HepG2 (cell line): ENCODE measurements around the gene RIOK3. TPM values are rescaled to one million over a fixed set of nuclear protein-coding genes. Genes with fewer than 3 reads are reported as not detected.

Experiments
- BCL3 ChIP-seq: sonication (generic); formaldehyde crosslinking; IDR thresholded peaks from 2 replicates; pipeline ENCODE4 v1.5.1; 2020; ENCODE audit warnings: mild to moderate bottlenecking, missing genetic modification reagents, moderate library complexity
- DDIT3 ChIP-seq: sonication (generic); formaldehyde crosslinking; IDR thresholded peaks from 2 replicates; pipeline ENCODE4 v1.4.0; 2020; ENCODE audit warnings: mild to moderate bottlenecking, missing genetic modification reagents
- ELF3 ChIP-seq: IDR thresholded peaks from 2 replicates; pipeline ENCODE4 v1.6.1; 2016; ENCODE audit warnings: missing genetic modification reagents, missing compliant biosample characterization
- GTF2F1 ChIP-seq: fragments of 150-350 bp; IDR thresholded peaks from 2 replicates; pipeline ENCODE4 v1.6.1; 2014; ENCODE audit warnings: low read length
- HNRNPLL ChIP-seq: fragments of 200-400 bp; formaldehyde crosslinking; IDR thresholded peaks from 2 replicates; pipeline ENCODE4 v1.6.1; 2017; ENCODE audit warnings: mild to moderate bottlenecking, low read depth, low read length; ENCODE audit not compliant: poor library complexity, severe bottlenecking
- MLX ChIP-seq: IDR thresholded peaks from 2 replicates; pipeline ENCODE4 v1.6.1; 2016
- MXD4 ChIP-seq: IDR thresholded peaks from 2 replicates; pipeline ENCODE4 v1.6.1; 2016; ENCODE audit warnings: mild to moderate bottlenecking, missing biosample characterization, missing genetic modification reagents
- RCOR2 ChIP-seq: IDR thresholded peaks from 2 replicates; pipeline ENCODE4 v1.6.1; 2016; ENCODE audit warnings: missing biosample characterization, missing genetic modification reagents
- RNF2 ChIP-seq: fragments of 450-650 bp; conservative IDR thresholded peaks from 2 replicates; pipeline ENCODE4 v1.6.1; 2016; ENCODE audit warnings: low read depth
- SRY ChIP-seq: sonication (generic); formaldehyde crosslinking; IDR thresholded peaks from 2 replicates; pipeline ENCODE4 v1.8.0; 2022; ENCODE audit warnings: mild to moderate bottlenecking, missing genetic modification reagents
- TFDP1 ChIP-seq: IDR thresholded peaks from 2 replicates; pipeline ENCODE4 v1.6.1; 2016; ENCODE audit warnings: missing compliant biosample characterization, missing genetic modification reagents, borderline replicate concordance
- ZBTB46 ChIP-seq: sonication (generic); formaldehyde crosslinking; IDR thresholded peaks from 2 replicates; pipeline ENCODE4 v1.4.0; 2020; ENCODE audit warnings: mild to moderate bottlenecking, missing genetic modification reagents, borderline replicate concordance
- ZGPAT ChIP-seq: IDR thresholded peaks from 2 replicates; pipeline ENCODE4 v1.6.1; 2016; ENCODE audit warnings: mild to moderate bottlenecking
- ZMYM3 ChIP-seq: sonication (generic); formaldehyde crosslinking; IDR thresholded peaks from 2 replicates; pipeline ENCODE4 v1.5.1; 2020; ENCODE audit warnings: mild to moderate bottlenecking, missing genetic modification reagents
- ZNF10 ChIP-seq: sonication (generic); formaldehyde crosslinking; IDR thresholded peaks from 2 replicates; pipeline ENCODE4 v1.4.0; 2020; ENCODE audit warnings: mild to moderate bottlenecking, low read depth, missing genetic modification reagents, borderline replicate concordance
- ZNF17 ChIP-seq: sonication (generic); formaldehyde crosslinking; IDR thresholded peaks from 2 replicates; pipeline ENCODE4 v1.5.0; 2020; ENCODE audit warnings: mild to moderate bottlenecking, missing genetic modification reagents
- ZNF362 ChIP-seq: sonication (generic); formaldehyde crosslinking; IDR thresholded peaks from 2 replicates; pipeline ENCODE4 v1.4.0; 2020; ENCODE audit warnings: missing genetic modification reagents, mild to moderate bottlenecking, borderline replicate concordance
- ZNF710 ChIP-seq: sonication (generic); formaldehyde crosslinking; IDR thresholded peaks from 2 replicates; pipeline ENCODE4 v1.5.0; 2020; ENCODE audit warnings: mild to moderate bottlenecking, missing genetic modification reagents, borderline replicate concordance
- ZNF720 ChIP-seq: sonication (generic); formaldehyde crosslinking; IDR thresholded peaks from 2 replicates; pipeline ENCODE4 v1.4.0; 2020; ENCODE audit warnings: missing genetic modification reagents
- ZNF790 ChIP-seq: sonication (generic); formaldehyde crosslinking; IDR thresholded peaks from 2 replicates; pipeline ENCODE4 v1.8.0; 2022; ENCODE audit warnings: missing genetic modification reagents, mild to moderate bottlenecking, borderline replicate concordance
- polyA plus RNA-seq, 8 experiments: library from polyadenylated mRNA; depleted of rRNA in 3 of 8; stranded (reverse) in 7 of 8; unstranded in 1 of 8; fragments of >200 nt; fragmentation: Illumina TruSeq in 4 of 8; extraction: Trizol in 4 of 8; gene quantifications; 2 replicates each; pipeline versions ENCODE4 v1.2.1 to v1.2.3, GENCODE V29; 2011 to 2016; ENCODE audit warnings: low read depth in 4 of 8, missing spikeins in 1 of 8, mixed read lengths in 1 of 8; ENCODE audit not compliant: insufficient read depth in 1 of 8
- total RNA-seq, 5 experiments: library from RNA; depleted of rRNA; stranded (reverse); fragments of >200 nt; fragmentation: Illumina TruSeq; extraction: Trizol; gene quantifications; 2 replicates each; pipeline ENCODE4 v1.2.3, GENCODE V29; 2016; ENCODE audit warnings: low read depth in 1 of 5

The RIOK3 gene
- total and polyA plus RNA-seq, 2 of the 13 experiments (the other 11 are each of a cell fraction or from before 2014, with no cell fraction given): 26.7 to 36.0 TPM

- peak; percentile 36; the same call in 1 of the 2 replicates for TF ChIP-seq TFDP1 (CRISPR knock-in tag)
- TF ChIP-seq DDIT3 (CRISPR knock-in tag): no peak
- TF ChIP-seq ELF3: 0 out of 2 replicates have a peak, but pooled peaks have one; percentile 37
- TF ChIP-seq ZNF10: no peak
- TF ChIP-seq ZMYM3 (CRISPR knock-in tag): no peak
- no peak for TF ChIP-seq HNRNPLL
- TF ChIP-seq BCL3: no peak
- no peak for TF ChIP-seq RNF2
- no peak for TF ChIP-seq SRY (CRISPR knock-in tag)
- no peak for TF ChIP-seq RCOR2
- TF ChIP-seq MXD4 (CRISPR knock-in tag): no peak
- no peak for TF ChIP-seq ZNF362
- TF ChIP-seq GTF2F1: no peak
- no peak for TF ChIP-seq ZNF17
- TF ChIP-seq ZBTB46: no peak
- no peak for TF ChIP-seq ZNF710 (CRISPR knock-in tag)
- no peak for TF ChIP-seq ZNF720 (CRISPR knock-in tag)
- no peak for TF ChIP-seq ZNF790
- TF ChIP-seq ZGPAT (CRISPR knock-in tag): 0 out of 2 replicates have a peak, but pooled peaks have one; percentile 25
- 0 out of 2 replicates have a peak, but pooled peaks have one; percentile 13 for TF ChIP-seq MLX (CRISPR knock-in tag)
Measured at GRCh38 chr18:23515911-23516546, 62.9 kb downstream of the RIOK3 start (continued).
